ENCODE measurements around the gene CMKLR1.

Gene CMKLR1

GRCh38 chr12:108327621-108328344 is 11.3 kb downstream of the CMKLR1 start:
- Histone ChIP-seq H2AFZ (ENCODE audit: low read length) (no peak overlapping the region), H3K9me3 (replicated peaks; ENCODE audit: insufficient read depth, low read length) (no peaks in the 10 kb centered on the region), H3K9me2 (replicated peaks; ENCODE audit: insufficient read depth, low read length) (no peaks in the 10 kb centered on the region), H4K20me1 (ENCODE audit: insufficient read depth, low read length) (no peaks in the 10 kb centered on the region), H3K27me3 (replicated peaks; ENCODE audit: insufficient read depth, low read length) (no peaks in the 10 kb centered on the region), H3K4me3 (ENCODE audit: low read length) (no peak overlapping the region), H3K79me2 (ENCODE audit: low read length) (no peaks in the 10 kb centered on the region), H3K9ac (ENCODE audit: low read length) (no peak overlapping the region), H3K4me1 (ENCODE audit: low read length) (no peaks in the 10 kb centered on the region), H3K27ac (ENCODE audit: low read length) (no peak overlapping the region), H3K4me2 (ENCODE audit: low read depth, low read length) (no peak overlapping the region), H3K36me3 (replicated peaks; ENCODE audit: insufficient read depth, low read length) (no peaks in the 10 kb centered on the region), H3F3A (ENCODE audit: insufficient read depth, low read length) (no peaks in the 10 kb centered on the region)
- DNase-seq = no peak
- TF ChIP-seq CTCF (IDR thresholded peaks at IDR 0.05; ENCODE audit: low read length) (no peak), EZH2phosphoT487 (IDR thresholded peaks at IDR 0.05; ENCODE audit: low read length) (no peak), EZH2 (optimal IDR thresholded peaks at IDR 0.05; ENCODE audit: low read depth, low read length) (no peak)

GRCh38 chr12:108326254-108326750 is 12.8 kb downstream of the CMKLR1 start:
- TF ChIP-seq EZH2phosphoT487 (IDR thresholded peaks at IDR 0.05; ENCODE audit: low read length) = no peak
- TF ChIP-seq EZH2 (optimal IDR thresholded peaks at IDR 0.05; ENCODE audit: low read depth, low read length) = no peak
- no peak for TF ChIP-seq CTCF (IDR thresholded peaks at IDR 0.05; ENCODE audit: low read length)

GRCh38 chr12:108325549-108325948 is 13.6 kb downstream of the CMKLR1 start:
- Histone ChIP-seq H3K4me2 (ENCODE audit: low read depth, low read length) (no peak overlapping the region), H2AFZ (ENCODE audit: low read length) (no peak overlapping the region), H3K79me2 (ENCODE audit: low read length) (no peaks in the 10 kb centered on the region), H3K36me3 (replicated peaks; ENCODE audit: insufficient read depth, low read length) (no peaks in the 10 kb centered on the region), H3K4me1 (ENCODE audit: low read length) (no peaks in the 10 kb centered on the region), H4K20me1 (ENCODE audit: insufficient read depth, low read length) (no peaks in the 10 kb centered on the region), H3K4me3 (ENCODE audit: low read length) (no peak overlapping the region), H3F3A (ENCODE audit: insufficient read depth, low read length) (no peaks in the 10 kb centered on the region), H3K27me3 (replicated peaks; ENCODE audit: insufficient read depth, low read length) (no peaks in the 10 kb centered on the region), H3K9me2 (replicated peaks; ENCODE audit: insufficient read depth, low read length) (no peaks in the 10 kb centered on the region), H3K9me3 (replicated peaks; ENCODE audit: insufficient read depth, low read length) (no peaks in the 10 kb centered on the region), H3K9ac (ENCODE audit: low read length) (no peak overlapping the region), H3K27ac (ENCODE audit: low read length) (no peak overlapping the region)
- no peak for DNase-seq
- TF ChIP-seq EZH2phosphoT487 (IDR thresholded peaks at IDR 0.05; ENCODE audit: low read length) (no peak), EZH2 (optimal IDR thresholded peaks at IDR 0.05; ENCODE audit: low read depth, low read length) (no peak), CTCF (IDR thresholded peaks at IDR 0.05; ENCODE audit: low read length) (no peak)

More at GRCh38 chr12:108326254-108326750, 12.8 kb downstream of the CMKLR1 start:
- H3K27ac ChIP-seq (ENCODE audit: low read length) = no peak overlapping the region
- H3K9me3 ChIP-seq (replicated peaks; ENCODE audit: insufficient read depth, low read length) = no peaks in the 10 kb centered on the region
- H3K4me2 ChIP-seq (ENCODE audit: low read depth, low read length) = no peak overlapping the region
- H3K79me2 ChIP-seq (ENCODE audit: low read length) = no peaks in the 10 kb centered on the region
- no peak overlapping the region for H3K9ac ChIP-seq (ENCODE audit: low read length)
- no peaks in the 10 kb centered on the region for H3F3A ChIP-seq (ENCODE audit: insufficient read depth, low read length)
- no peaks in the 10 kb centered on the region for H3K9me2 ChIP-seq (replicated peaks; ENCODE audit: insufficient read depth, low read length)
- H3K4me3 ChIP-seq (ENCODE audit: low read length) = no peak overlapping the region
- H4K20me1 ChIP-seq (ENCODE audit: insufficient read depth, low read length) = no peaks in the 10 kb centered on the region
- H3K27me3 ChIP-seq (replicated peaks; ENCODE audit: insufficient read depth, low read length) = no peaks in the 10 kb centered on the region
- no peaks in the 10 kb centered on the region for H3K36me3 ChIP-seq (replicated peaks; ENCODE audit: insufficient read depth, low read length)
- H3K4me1 ChIP-seq (ENCODE audit: low read length) = no peaks in the 10 kb centered on the region
- no peak for DNase-seq
- H2AFZ ChIP-seq (ENCODE audit: low read length) = no peak overlapping the region

All from MM.1S (cell line).